ENCODE results near the gene SEMA6B.
A peak's percentile ranks its signal among the peaks of the same experiment; 100 is the strongest.

The SEMA6B gene

GRCh38 chr19:4523306-4524110 lies 36.0 kb downstream of the SEMA6B start:
- peak; percentile 22 for DNase-seq

GRCh38 chr19:4522291-4523002 lies 37.0 kb downstream of the SEMA6B start:
- DNase-seq, result no peak

- no peak for DNase-seq
Measured at GRCh38 chr19:4521888-4522242, 37.6 kb downstream of the SEMA6B start.

- DNase-seq, result no peak
Measured at GRCh38 chr19:4521170-4521887, 38.2 kb downstream of the SEMA6B start.

GRCh38 chr19:4519521-4520277 lies 39.8 kb downstream of the SEMA6B start:
- no peak for DNase-seq

GRCh38 chr19:4519172-4519496 lies 40.4 kb downstream of the SEMA6B start:
- DNase-seq, result no peak

GRCh38 chr19:4518345-4519171 lies 40.9 kb downstream of the SEMA6B start, which contains the start of gene PLIN4:
Gene PLIN4, minus strand, starts transcription at chr19:4518486. Its CDS starts 214 bp downstream, at chr19:4518272.
- DNase-seq, result no peak

GRCh38 chr19:4517451-4518057 lies 41.9 kb downstream of the SEMA6B start:
- no peak for DNase-seq

- DNase-seq, result no peak
Measured at GRCh38 chr19:4516939-4517300, 42.6 kb downstream of the SEMA6B start.

- no peak for DNase-seq
Measured at GRCh38 chr19:4516199-4516938, 43.1 kb downstream of the SEMA6B start.

- no peak for DNase-seq
Measured at GRCh38 chr19:4515732-4516131, 43.8 kb downstream of the SEMA6B start.

GRCh38 chr19:4513248-4513647 lies 46.2 kb downstream of the SEMA6B start:
- DNase-seq, result no peak

GRCh38 chr19:4512070-4512469 lies 47.4 kb downstream of the SEMA6B start:
- DNase-seq, result no peak

- DNase-seq, result no peak
Measured at GRCh38 chr19:4511300-4512054, 48.0 kb downstream of the SEMA6B start.

GRCh38 chr19:4510435-4511255 lies 48.8 kb downstream of the SEMA6B start:
- no peak for DNase-seq

- DNase-seq, result no peak
Measured at GRCh38 chr19:4508698-4509097, 50.8 kb downstream of the SEMA6B start.

GRCh38 chr19:4507804-4508203 lies 51.7 kb downstream of the SEMA6B start:
- no peak for DNase-seq

- no peak for DNase-seq
Measured at GRCh38 chr19:4507150-4507452, 52.4 kb downstream of the SEMA6B start.

GRCh38 chr19:4506449-4507149 lies 52.9 kb downstream of the SEMA6B start:
- no peak for DNase-seq
